HEK293 (cell line): ENCODE measurements around the gene PPP2R1B.

ENCODE experiments used
- ZNF658 ChIP-seq: fragments of 450-650 bp; formaldehyde crosslinking; IDR thresholded peaks from 2 replicates; pipeline ENCODE4; 2016; ENCODE audit warnings: missing biosample characterization, missing genetic modification characterization
- ZNF785 ChIP-seq: fragments of 450-650 bp; formaldehyde crosslinking; IDR thresholded peaks from 2 replicates; pipeline ENCODE4 v1.5.1; 2016; ENCODE audit warnings: missing biosample characterization, missing genetic modification characterization

DNA sequence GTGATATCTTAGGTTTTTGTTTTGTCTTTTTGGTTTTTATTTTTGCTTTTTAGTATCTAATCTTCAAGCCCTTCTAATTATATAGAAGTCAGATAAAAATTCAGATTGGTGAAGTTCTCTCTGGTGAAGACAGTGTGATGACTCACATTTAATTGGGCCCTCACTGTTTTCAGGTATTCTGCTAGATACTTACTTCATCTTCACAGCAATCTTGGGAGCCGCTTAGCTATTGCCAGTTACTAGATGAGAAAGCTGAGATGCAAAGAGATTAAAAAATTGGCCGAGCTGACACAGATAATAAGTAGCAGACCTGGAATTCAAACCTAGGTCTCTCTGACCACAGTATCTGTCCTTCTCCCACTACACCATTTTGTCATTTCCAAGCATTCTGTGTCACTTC lies 75.0 kb downstream of the PPP2R1B start:
- no peak for TF ChIP-seq ZNF658
- TF ChIP-seq ZNF785 = no peak
